GM19035 (cell line): ENCODE results near the gene DPYSL5.

Experiments
- ATAC-seq: cut with Tn5 transposase; IDR thresholded peaks from one replicate; pipeline ENCODE4 v1.9.1; 2021; ENCODE audit not compliant: unreplicated experiment

The DPYSL5 gene

DNA sequence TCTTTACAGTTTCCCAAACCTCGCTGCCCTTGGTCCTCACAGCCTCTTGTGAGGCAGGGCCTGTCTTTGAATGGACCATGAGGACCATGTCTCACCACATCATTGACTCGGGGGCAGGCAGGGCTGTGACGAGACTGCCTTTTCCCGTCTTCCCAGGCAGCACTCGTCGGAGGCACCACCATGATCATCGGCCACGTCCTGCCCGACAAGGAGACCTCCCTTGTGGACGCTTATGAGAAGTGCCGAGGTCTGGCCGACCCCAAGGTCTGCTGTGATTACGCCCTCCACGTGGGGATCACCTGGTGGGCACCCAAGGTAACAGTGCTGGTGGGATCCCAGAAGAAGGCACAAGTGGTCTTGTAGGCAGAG, 76.8 kb downstream of the DPYSL5 start:
- no peak for ATAC-seq

- ATAC-seq: no peak
These were observed 77.3 kb downstream of the DPYSL5 start for GRCh38 chr2:26925100-26925791.

- ATAC-seq: no peak
These were observed 79.3 kb downstream of the DPYSL5 start for GRCh38 chr2:26927221-26927620.

GRCh38 chr2:26932974-26933373, 85.0 kb downstream of the DPYSL5 start:
- no peak for ATAC-seq

- no peak for ATAC-seq
These were observed 85.8 kb downstream of the DPYSL5 start for GRCh38 chr2:26933431-26934334.

- ATAC-seq: no peak
These were observed 86.4 kb downstream of the DPYSL5 start for GRCh38 chr2:26934335-26934724.

GRCh38 chr2:26934985-26935384, 87.1 kb downstream of the DPYSL5 start:
- no peak for ATAC-seq

- no peak for ATAC-seq
These were observed 88.9 kb downstream of the DPYSL5 start for GRCh38 chr2:26936855-26937254.

DNA sequence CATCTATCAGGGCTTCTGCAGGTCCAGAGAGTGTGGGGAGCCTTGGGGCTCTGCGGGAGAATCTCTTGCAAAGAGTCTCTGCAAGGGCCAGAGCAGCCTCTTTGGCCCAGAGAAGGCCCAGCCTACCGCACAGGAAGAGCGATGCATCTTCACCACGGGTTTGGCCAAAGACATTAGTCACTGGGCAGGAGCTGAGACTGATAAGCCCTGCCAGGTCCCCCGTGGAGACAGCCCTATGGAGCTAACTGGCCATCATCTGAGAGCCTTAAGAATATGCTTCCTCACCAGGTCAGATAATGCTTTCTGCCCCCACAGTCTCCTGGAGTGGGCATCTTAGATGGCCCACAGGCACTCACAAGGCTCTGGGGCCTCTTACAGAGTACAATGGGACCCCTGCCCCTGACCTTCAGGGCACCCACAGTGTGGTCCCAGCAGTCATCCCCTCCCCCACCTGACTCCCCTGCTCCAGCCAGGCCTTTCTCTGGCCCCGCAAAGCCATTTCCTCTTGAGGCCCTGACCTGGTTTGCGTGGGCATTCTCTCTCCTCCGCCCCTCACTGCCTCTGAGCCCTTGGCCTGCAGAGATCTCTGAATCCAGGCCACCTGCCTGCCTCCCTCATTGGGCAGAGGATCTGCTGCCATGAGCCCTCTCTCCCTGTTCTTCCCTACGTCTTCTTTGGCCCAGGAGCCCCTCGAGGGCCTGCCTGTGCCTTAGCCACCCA, 90.6 kb downstream of the DPYSL5 start:
- no peak for ATAC-seq

DNA sequence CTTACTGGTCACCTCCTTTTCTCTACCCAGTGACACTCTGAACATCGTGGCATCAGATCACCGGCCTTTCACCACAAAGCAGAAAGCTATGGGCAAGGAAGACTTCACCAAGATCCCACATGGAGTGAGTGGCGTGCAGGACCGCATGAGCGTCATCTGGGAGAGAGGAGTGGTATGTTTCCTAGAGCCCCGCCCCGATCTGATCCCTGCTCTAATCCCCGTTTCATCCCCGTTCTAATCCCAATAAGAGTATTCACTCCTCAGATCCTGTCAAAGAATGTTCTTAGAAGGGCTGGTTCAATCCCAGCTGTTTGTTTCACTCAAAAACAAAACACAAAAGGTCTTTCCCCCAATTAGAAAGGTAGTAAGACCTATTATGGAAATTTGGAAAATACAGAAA, 92.1 kb downstream of the DPYSL5 start:
- no peak for ATAC-seq

DNA sequence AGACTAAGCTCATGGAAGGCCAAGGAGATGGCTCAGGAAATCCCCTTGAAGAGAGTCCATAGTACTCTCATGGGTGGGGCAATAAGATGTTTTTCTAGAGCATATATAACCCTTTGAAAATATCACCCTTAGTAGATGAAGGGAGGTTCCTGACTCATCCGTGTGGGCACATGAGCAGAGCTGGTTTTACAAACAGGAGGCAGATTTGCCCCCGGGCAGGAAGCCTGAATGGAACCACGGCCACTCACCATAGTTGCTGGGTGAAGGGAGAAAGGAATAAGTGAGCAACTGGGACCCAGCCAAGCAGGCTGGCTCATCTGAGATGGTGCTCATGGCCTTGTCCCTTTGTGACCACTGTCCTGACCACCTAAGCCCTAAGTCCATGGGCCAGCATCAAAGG, 93.6 kb downstream of the DPYSL5 start:
- no peak for ATAC-seq

GRCh38 chr2:26942543-26943295, 94.8 kb downstream of the DPYSL5 start:
- no peak for ATAC-seq

- ATAC-seq: no peak
These were observed 98.2 kb downstream of the DPYSL5 start for GRCh38 chr2:26945991-26946750.

GRCh38 chr2:26946841-26947784, 99.2 kb downstream of the DPYSL5 start:
- ATAC-seq: no peak

- no peak for ATAC-seq
These were observed 100.9 kb downstream of the DPYSL5 start for GRCh38 chr2:26948800-26949199.

GRCh38 chr2:26950246-26950645, 102.3 kb downstream of the DPYSL5 start:
- no peak for ATAC-seq

- no peak for ATAC-seq
These were observed 103.3 kb downstream of the DPYSL5 start for GRCh38 chr2:26951236-26951635.

DNA sequence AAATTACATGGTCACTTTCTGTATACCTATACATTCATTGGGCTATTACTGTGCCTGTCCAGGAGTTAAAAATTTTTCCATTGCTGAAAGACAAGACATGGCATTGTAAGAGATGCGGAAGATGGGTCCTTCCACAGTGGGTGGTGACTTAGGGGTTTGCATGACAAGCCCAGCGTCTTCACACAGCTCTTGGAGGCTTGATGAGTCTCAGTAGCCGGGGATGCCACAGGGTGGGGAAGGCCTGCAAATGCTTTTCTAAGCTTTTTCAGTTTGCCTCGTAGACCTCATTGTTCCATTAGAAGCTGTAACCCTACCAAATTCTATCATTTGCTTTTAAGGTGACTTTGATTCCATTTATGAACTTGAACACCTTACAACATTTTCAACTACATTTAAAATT, 104.4 kb downstream of the DPYSL5 start:
- ATAC-seq: no peak

DNA sequence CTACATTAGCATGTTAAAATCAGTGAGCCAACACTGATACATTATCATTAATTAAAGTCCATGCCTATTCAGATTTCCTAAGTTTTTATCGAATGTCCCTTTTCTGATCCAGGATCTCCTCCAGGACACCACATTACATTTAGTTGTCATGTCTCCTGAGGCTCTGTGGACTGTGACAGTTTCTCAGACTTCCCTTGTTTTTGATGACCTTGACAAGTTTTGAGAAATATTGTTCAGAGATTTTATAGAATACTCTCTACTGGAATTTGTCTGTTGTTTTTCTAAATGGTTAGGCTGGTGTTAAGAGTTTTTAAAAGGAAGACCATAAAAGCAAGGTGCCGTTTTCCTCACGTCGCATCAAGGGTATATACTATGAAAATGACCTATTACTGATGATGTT, 106.2 kb downstream of the DPYSL5 start:
- no peak for ATAC-seq
